DND-41 (cell line): ENCODE measurements around the gene CTU2.

Source experiments
- EZH2 ChIP-seq: IDR thresholded peaks from 3 replicates; pipeline ENCODE4 v1.6.1; 2012; ENCODE audit warnings: borderline replicate concordance, low read depth, mild to moderate bottlenecking, moderate library complexity, low read length, inconsistent platforms; ENCODE audit not compliant: severe bottlenecking
- TF ChIP-seq, protein P1 (sequence below): IDR thresholded peaks from 2 replicates; pipeline ENCODE4 v1.5.1; 2012; ENCODE audit warnings: borderline replicate concordance, low read length, moderate library complexity, mild to moderate bottlenecking; ENCODE audit not compliant: poor library complexity, severe bottlenecking; ENCODE audit errors: extremely low read depth

DNA sequence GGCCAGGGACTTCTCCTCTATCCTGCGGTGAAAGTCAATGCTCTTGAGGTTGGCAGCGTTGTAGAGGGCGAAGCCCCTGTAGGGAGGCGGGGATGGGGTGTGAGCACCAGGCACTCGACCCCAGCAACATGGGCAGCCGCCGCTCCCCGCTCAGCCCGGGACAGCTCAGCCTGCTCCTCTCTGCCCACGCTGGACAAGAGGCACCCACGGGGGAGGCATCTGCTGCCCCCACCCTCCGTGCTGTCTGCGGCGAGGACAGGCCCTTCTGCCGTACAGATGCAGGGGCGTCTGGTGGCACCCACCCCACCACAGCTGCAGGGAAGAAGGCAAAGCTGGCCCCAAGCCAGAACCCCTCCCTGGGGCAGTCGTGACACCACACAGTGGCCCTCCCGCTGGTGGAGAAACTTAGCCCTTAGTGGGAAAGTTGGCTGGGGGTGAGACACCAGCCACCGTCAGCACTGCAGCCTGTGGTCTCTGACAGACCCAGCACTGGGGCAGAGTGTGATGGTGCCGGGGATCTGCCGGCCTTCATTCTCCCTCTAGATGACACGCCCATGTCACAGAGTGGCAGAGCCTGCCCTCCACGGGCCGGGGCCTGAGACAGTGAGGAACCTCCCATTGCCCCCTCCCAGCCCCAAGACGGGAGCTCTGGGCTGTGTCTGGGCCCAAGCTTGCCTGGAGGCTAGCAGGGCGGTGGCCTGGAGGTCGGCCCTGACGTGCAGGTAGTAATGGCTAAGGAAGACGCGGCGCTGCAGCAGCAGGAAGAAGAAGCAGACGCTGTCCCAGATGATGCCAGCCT, 19.5 kb downstream of the CTU2 start:
- no peak for TF ChIP-seq EZH2
- TF ChIP-seq, protein P1, sequence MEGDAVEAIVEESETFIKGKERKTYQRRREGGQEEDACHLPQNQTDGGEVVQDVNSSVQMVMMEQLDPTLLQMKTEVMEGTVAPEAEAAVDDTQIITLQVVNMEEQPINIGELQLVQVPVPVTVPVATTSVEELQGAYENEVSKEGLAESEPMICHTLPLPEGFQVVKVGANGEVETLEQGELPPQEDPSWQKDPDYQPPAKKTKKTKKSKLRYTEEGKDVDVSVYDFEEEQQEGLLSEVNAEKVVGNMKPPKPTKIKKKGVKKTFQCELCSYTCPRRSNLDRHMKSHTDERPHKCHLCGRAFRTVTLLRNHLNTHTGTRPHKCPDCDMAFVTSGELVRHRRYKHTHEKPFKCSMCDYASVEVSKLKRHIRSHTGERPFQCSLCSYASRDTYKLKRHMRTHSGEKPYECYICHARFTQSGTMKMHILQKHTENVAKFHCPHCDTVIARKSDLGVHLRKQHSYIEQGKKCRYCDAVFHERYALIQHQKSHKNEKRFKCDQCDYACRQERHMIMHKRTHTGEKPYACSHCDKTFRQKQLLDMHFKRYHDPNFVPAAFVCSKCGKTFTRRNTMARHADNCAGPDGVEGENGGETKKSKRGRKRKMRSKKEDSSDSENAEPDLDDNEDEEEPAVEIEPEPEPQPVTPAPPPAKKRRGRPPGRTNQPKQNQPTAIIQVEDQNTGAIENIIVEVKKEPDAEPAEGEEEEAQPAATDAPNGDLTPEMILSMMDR: no peak
